ENCODE results near the gene CCL28. TPM values are rescaled to one million over a fixed set of nuclear protein-coding genes. Genes with fewer than 3 reads are reported as not detected.
A peak's percentile ranks its signal among the peaks of the same experiment; 100 is the strongest.

Gene CCL28
- total RNA-seq, 1 experiment from 2014 or later: 2.2 TPM

DNA sequence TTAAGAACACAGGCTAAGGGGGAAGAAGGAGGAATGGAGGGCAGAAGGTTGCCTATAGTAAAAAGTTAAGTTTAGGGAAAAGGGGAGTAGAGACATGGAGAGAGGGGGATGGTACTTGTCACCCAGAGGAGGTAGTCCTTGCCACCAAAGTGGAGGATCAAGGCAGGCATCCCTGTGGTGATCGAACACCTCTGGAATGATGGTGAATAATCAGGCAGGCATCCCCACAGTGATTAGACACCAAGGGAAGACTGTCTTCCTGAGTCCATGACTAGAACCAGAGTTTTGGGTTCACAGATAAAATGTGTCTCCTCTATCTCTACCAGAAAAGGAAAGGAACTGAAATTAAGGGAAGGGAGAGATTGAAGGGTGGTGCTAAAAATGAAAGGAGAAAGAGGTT, 79.8 kb downstream of the CCL28 start:
- Histone ChIP-seq H3K4me2 (no peak overlapping the region), H3K79me2 (ENCODE audit: low read depth) (no peaks in the 10 kb centered on the region), H3F3A (ENCODE audit: insufficient read depth, low read depth) (peaks cover 12% of the 10 kb centered on the region), H3K4me1 (replicated peaks; ENCODE audit: insufficient read depth) (no peaks in the 10 kb centered on the region), H3K27ac (no peak overlapping the region), H3K9me3 (ENCODE audit: insufficient read depth, low read depth) (peaks cover 31% of the 10 kb centered on the region), H2AFZ (no peak overlapping the region), H3K27me3 (ENCODE audit: insufficient read depth, low read depth) (peaks cover 19% of the 10 kb centered on the region), H3K36me3 (ENCODE audit: low read depth) (no peaks in the 10 kb centered on the region), H3K4me3 (no peak overlapping the region), H3K9me2 (ENCODE audit: insufficient read depth) (no peaks in the 10 kb centered on the region), H4K20me1 (ENCODE audit: insufficient read depth) (no peaks in the 10 kb centered on the region)
- ChIA-PET POLR2A (ENCODE audit: unreplicated experiment) (no interaction called here), CTCF (no interaction called here)
- intact Hi-C loops (cut with micrococcal nuclease; ENCODE audit: unreplicated experiment): no loop called here
- DNase-seq: peak in 1 of 2 experiments; percentile 32
- no TSS peak for BruUV-seq (replicated peaks)
- TF ChIP-seq, protein P1, sequence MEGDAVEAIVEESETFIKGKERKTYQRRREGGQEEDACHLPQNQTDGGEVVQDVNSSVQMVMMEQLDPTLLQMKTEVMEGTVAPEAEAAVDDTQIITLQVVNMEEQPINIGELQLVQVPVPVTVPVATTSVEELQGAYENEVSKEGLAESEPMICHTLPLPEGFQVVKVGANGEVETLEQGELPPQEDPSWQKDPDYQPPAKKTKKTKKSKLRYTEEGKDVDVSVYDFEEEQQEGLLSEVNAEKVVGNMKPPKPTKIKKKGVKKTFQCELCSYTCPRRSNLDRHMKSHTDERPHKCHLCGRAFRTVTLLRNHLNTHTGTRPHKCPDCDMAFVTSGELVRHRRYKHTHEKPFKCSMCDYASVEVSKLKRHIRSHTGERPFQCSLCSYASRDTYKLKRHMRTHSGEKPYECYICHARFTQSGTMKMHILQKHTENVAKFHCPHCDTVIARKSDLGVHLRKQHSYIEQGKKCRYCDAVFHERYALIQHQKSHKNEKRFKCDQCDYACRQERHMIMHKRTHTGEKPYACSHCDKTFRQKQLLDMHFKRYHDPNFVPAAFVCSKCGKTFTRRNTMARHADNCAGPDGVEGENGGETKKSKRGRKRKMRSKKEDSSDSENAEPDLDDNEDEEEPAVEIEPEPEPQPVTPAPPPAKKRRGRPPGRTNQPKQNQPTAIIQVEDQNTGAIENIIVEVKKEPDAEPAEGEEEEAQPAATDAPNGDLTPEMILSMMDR (conservative IDR thresholded peaks at IDR 0.05): no peak
- no peak for TF ChIP-seq EZH2 (IDR thresholded peaks at IDR 0.05; ENCODE audit: low read depth)

Other genes starting within 250 kb of the CCL28 start
- 0.26 and 0.45 TPM in 2 replicates for gene NIM1K, start 220.2 kb downstream of the CCL28 start, total RNA-seq (2021)
- gene HMGCS1, start 99.0 kb downstream of the CCL28 start, total RNA-seq (2021): 152 and 189 TPM in 2 replicates
- gene TMEM267, start 71.5 kb upstream of the CCL28 start, total RNA-seq (2021): 22.0 and 30.2 TPM in 2 replicates
- 16.0 and 22.6 TPM in 2 replicates for gene C5orf34, start 102.8 kb upstream of the CCL28 start, total RNA-seq (2021)
- 183 and 191 TPM in 2 replicates for gene PAIP1, start 144.7 kb upstream of the CCL28 start, total RNA-seq (2021)
- gene NNT, start 190.8 kb upstream of the CCL28 start, total RNA-seq (2021): 92.6 and 112 TPM in 2 replicates